ENCODE measurements around the gene SPPL3. TPM values are rescaled to one million over a fixed set of nuclear protein-coding genes. Genes with fewer than 3 reads are reported as not detected.

SPPL3 gene
- total RNA-seq, 1 donor: 10.9 TPM

DNA sequence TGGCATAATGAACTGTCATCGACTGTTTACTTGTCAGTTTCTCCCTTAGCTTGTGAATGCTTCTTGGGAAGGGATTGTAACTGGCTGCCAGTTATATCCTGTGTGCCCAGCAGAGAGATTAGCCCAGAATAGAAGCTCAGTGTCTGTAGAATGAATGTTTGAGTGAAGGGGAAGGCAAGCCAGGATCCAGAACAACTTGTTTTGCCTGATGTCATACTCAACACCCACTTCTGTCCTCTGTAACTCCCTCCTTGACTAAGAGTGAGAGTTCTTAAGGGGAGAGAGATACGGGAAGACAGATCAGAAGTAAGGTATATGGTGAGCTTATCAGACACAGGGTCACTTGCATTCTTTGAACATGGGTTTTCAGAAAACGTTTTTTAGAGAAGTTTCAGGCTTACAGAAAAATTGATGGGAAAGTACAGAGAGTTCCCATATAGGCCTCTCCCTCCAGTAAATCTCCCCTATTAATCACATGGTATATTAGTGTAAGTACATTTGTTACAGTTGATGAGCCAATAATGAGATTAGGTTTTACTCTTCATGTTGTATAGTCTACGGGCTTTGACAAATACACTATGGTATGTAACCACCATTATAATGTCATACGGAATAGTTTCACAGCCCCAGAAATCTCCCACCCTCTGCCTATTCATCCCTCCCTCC is 5.6 kb upstream of the SPPL3 start:
- H4K20me1 ChIP-seq (ENCODE audit: insufficient read depth, low read length): no peaks in the 10 kb centered on the region
- TF ChIP-seq, protein P1, sequence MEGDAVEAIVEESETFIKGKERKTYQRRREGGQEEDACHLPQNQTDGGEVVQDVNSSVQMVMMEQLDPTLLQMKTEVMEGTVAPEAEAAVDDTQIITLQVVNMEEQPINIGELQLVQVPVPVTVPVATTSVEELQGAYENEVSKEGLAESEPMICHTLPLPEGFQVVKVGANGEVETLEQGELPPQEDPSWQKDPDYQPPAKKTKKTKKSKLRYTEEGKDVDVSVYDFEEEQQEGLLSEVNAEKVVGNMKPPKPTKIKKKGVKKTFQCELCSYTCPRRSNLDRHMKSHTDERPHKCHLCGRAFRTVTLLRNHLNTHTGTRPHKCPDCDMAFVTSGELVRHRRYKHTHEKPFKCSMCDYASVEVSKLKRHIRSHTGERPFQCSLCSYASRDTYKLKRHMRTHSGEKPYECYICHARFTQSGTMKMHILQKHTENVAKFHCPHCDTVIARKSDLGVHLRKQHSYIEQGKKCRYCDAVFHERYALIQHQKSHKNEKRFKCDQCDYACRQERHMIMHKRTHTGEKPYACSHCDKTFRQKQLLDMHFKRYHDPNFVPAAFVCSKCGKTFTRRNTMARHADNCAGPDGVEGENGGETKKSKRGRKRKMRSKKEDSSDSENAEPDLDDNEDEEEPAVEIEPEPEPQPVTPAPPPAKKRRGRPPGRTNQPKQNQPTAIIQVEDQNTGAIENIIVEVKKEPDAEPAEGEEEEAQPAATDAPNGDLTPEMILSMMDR (IDR thresholded peaks at IDR 0.05; ENCODE audit: extremely low read depth, low read depth, low read length): no peak
- peaks cover 13% of the 10 kb centered on the region for H3K4me1 ChIP-seq (ENCODE audit: insufficient read depth, low read length)
- no peaks in the 10 kb centered on the region for H3K36me3 ChIP-seq (ENCODE audit: insufficient read depth, low read length)
- H2AFZ ChIP-seq (ENCODE audit: low read length): no peak overlapping the region
- H3K27me3 ChIP-seq (ENCODE audit: insufficient read depth, low read length): no peaks in the 10 kb centered on the region
- H3K4me3 ChIP-seq (ENCODE audit: insufficient read depth, low read length): no peak overlapping the region
- no peak overlapping the region for H3K27ac ChIP-seq (ENCODE audit: low read depth, low read length)
- H3K79me2 ChIP-seq (ENCODE audit: insufficient read depth, low read length): no peaks in the 10 kb centered on the region
- H3K9me3 ChIP-seq (ENCODE audit: low read depth, low read length): no peaks in the 10 kb centered on the region
- DNase-seq (ENCODE audit: insufficient read length, low spot score, missing footprints): peak; percentile 65
- no peak overlapping the region for H3K4me2 ChIP-seq (ENCODE audit: insufficient read depth, low read length)

DNA sequence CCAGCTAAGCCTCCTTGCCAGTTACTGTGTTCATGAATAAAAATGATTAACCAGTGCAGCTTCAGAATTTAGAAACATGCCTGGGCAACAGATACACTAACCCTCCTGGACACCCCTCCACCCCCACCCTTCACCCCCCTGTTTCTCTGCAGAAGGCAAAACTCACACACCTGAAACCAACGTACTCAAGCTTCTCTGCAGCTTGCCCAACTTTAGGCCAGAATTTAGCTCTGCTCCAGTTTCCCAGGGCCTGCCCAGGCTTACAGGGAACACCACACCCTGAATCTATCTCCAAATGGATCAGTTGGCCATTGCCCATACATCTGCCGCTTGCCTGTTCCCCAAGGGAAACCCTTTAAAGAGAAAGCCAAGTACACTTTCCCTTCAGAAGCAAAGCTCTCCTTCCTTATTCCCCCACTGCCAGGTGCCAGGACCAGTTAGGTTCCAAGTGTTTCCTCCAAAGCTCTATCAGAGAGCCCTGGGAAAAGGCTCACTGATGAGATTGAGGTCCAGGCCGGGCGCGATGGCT is 1.8 kb upstream of the SPPL3 start:
- no peak overlapping the region for H3K4me3 ChIP-seq (ENCODE audit: insufficient read depth, low read length)
- no peak overlapping the region for H3K27ac ChIP-seq (ENCODE audit: low read depth, low read length)
- peaks cover 27% of the 10 kb centered on the region for H3K79me2 ChIP-seq (ENCODE audit: insufficient read depth, low read length)
- peaks cover 24% of the 10 kb centered on the region for H3K4me1 ChIP-seq (ENCODE audit: insufficient read depth, low read length)
- no peaks in the 10 kb centered on the region for H3K27me3 ChIP-seq (ENCODE audit: insufficient read depth, low read length)
- peaks cover 20% of the 10 kb centered on the region for H4K20me1 ChIP-seq (ENCODE audit: insufficient read depth, low read length)
- H3K4me2 ChIP-seq (ENCODE audit: insufficient read depth, low read length): no peak overlapping the region
- H3K9me3 ChIP-seq (ENCODE audit: low read depth, low read length): no peaks in the 10 kb centered on the region
- TF ChIP-seq, protein P1 (IDR thresholded peaks at IDR 0.05; ENCODE audit: extremely low read depth, low read depth, low read length): no peak
- peak; percentile 65 for DNase-seq (ENCODE audit: insufficient read length, low spot score, missing footprints)
- no peaks in the 10 kb centered on the region for H3K36me3 ChIP-seq (ENCODE audit: insufficient read depth, low read length)
- no peak overlapping the region for H2AFZ ChIP-seq (ENCODE audit: low read length)

DNA sequence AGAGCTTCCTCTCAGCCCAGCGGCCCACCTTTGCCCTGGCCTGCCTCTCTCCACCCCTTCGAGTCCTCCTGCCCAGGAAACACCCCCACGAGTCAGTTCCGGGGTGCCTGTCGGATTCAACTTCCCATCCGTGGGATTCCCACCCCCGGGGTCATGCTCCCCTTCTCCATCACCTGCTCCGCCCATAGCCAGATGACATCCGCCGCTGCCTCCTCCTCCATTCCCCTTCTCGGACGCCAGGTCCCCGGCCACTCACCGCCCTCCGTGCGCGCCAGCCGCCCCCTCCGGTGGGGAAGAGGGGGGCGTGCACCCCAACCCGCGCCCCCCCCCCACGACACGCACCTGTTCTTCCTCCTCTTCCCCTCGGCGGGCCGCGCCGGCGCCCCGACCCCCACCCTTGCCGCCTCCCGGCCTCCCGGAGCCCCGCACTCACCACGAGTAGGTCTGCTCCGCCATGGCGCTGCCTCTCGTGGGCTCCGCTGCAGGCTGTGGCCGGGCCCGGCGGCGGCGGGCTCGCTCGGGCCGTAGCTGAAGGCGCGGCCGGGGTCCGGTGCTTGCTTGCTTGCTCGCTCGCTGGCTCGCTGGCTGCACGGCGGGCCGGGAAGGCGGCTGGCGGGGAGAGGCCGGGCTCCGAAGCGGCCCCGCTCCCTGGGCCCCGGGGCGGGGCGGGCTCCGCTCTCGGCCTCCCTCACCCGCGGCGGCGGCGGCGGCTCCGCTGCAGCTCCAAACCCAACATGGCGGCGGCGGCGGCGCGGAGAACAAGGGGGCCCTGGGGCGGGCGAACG is 554 bp downstream of the SPPL3 start:
- H4K20me1 ChIP-seq (ENCODE audit: insufficient read depth, low read length): peaks cover 24% of the 10 kb centered on the region
- DNase-seq (ENCODE audit: insufficient read length, low spot score, missing footprints): peak; percentile 94
- H3K4me2 ChIP-seq (ENCODE audit: insufficient read depth, low read length): peak overlapping the region; percentile 93
- H3K27ac ChIP-seq (ENCODE audit: low read depth, low read length): peak overlapping the region; percentile 37
- peaks cover 50% of the 10 kb centered on the region for H3K79me2 ChIP-seq (ENCODE audit: insufficient read depth, low read length)
- H3K4me3 ChIP-seq (ENCODE audit: insufficient read depth, low read length): peak overlapping the region; percentile 92
- H2AFZ ChIP-seq (ENCODE audit: low read length): peak overlapping the region; percentile 74
- H3K4me1 ChIP-seq (ENCODE audit: insufficient read depth, low read length): peaks cover 24% of the 10 kb centered on the region
- TF ChIP-seq, protein P1 (IDR thresholded peaks at IDR 0.05; ENCODE audit: extremely low read depth, low read depth, low read length): no peak
- no peaks in the 10 kb centered on the region for H3K36me3 ChIP-seq (ENCODE audit: insufficient read depth, low read length)
- H3K9me3 ChIP-seq (ENCODE audit: low read depth, low read length): no peaks in the 10 kb centered on the region
- H3K27me3 ChIP-seq (ENCODE audit: insufficient read depth, low read length): no peaks in the 10 kb centered on the region

Data from osteoblast (primary cell).